HepG2 (cell line): ENCODE data around the gene MEDAG. TPM values are rescaled to one million over a fixed set of nuclear protein-coding genes. Genes with fewer than 3 reads are reported as not detected.

ENCODE experiments used
- CHCHD3 ChIP-seq: sonication (generic); formaldehyde crosslinking; IDR thresholded peaks from 2 replicates; pipeline ENCODE4 v1.8.0; 2022; ENCODE audit warnings: mild to moderate bottlenecking, missing genetic modification reagents, moderate library complexity
- FIP1L1 ChIP-seq: fragments of 200-400 bp; formaldehyde crosslinking; IDR thresholded peaks from 2 replicates; pipeline ENCODE4 v1.6.1; 2018; ENCODE audit warnings: low read depth, mild to moderate bottlenecking, low read length, moderate library complexity, borderline replicate concordance; ENCODE audit not compliant: insufficient read depth
- MNT ChIP-seq: fragments of 450-650 bp; IDR thresholded peaks from 2 replicates; pipeline ENCODE4 v1.6.1; 2016
- RFXAP ChIP-seq: sonication (generic); formaldehyde crosslinking; IDR thresholded peaks from 2 replicates; pipeline ENCODE4 v1.4.0; 2020; ENCODE audit warnings: missing genetic modification reagents, borderline replicate concordance
- ZBTB7A ChIP-seq: sonication (generic); formaldehyde crosslinking; IDR thresholded peaks from 2 replicates; pipeline ENCODE4 v1.8.0; 2022; ENCODE audit warnings: mild to moderate bottlenecking, missing genetic modification reagents
- ZNF343 ChIP-seq: sonication (generic); formaldehyde crosslinking; IDR thresholded peaks from 2 replicates; pipeline ENCODE4 v1.4.0; 2020; ENCODE audit warnings: mild to moderate bottlenecking, missing genetic modification reagents
- ZNF614 ChIP-seq: IDR thresholded peaks from 2 replicates; pipeline ENCODE4 v1.6.1; 2018; ENCODE audit warnings: missing biosample characterization, missing genetic modification reagents, inconsistent platforms, borderline replicate concordance
- ZNF720 ChIP-seq: sonication (generic); formaldehyde crosslinking; IDR thresholded peaks from 2 replicates; pipeline ENCODE4 v1.4.0; 2020; ENCODE audit warnings: missing genetic modification reagents
- polyA plus RNA-seq, 8 experiments: library from polyadenylated mRNA; depleted of rRNA in 3 of 8; stranded (reverse) in 7 of 8; unstranded in 1 of 8; fragments of >200 nt; fragmentation: Illumina TruSeq in 4 of 8; extraction: Trizol in 4 of 8; gene quantifications; 2 replicates each; pipeline versions ENCODE4 v1.2.1 to v1.2.3, GENCODE V29; 2011 to 2016; ENCODE audit warnings: low read depth in 4 of 8, missing spikeins in 1 of 8, mixed read lengths in 1 of 8; ENCODE audit not compliant: insufficient read depth in 1 of 8
- total RNA-seq, 5 experiments: library from RNA; depleted of rRNA; stranded (reverse); fragments of >200 nt; fragmentation: Illumina TruSeq; extraction: Trizol; gene quantifications; 2 replicates each; pipeline ENCODE4 v1.2.3, GENCODE V29; 2016; ENCODE audit warnings: low read depth in 1 of 5
- TF ChIP-seq, protein P1 (sequence below): sonication (generic); formaldehyde crosslinking; IDR thresholded peaks from 2 replicates; pipeline ENCODE4 v1.5.1; 2020; ENCODE audit warnings: mild to moderate bottlenecking, missing genetic modification reagents, borderline replicate concordance
- TF ChIP-seq, protein P2 (sequence below): sonication (generic); formaldehyde crosslinking; IDR thresholded peaks from 2 replicates; pipeline ENCODE4 v1.5.0; 2020; ENCODE audit warnings: missing genetic modification reagents

Gene MEDAG
- total and polyA plus RNA-seq, 2 of the 13 experiments (the other 11 are each of a cell fraction or from before 2014, with no cell fraction given) = not detected

- TF ChIP-seq MNT (no peak), ZNF343 (CRISPR knock-in tag) (no peak), FIP1L1 (no peak), ZBTB7A (CRISPR knock-in tag) (no peak), ZNF614 (CRISPR knock-in tag) (no peak), CHCHD3 (CRISPR knock-in tag) (no peak), RFXAP (CRISPR knock-in tag) (no peak), ZNF720 (no peak)
- TF ChIP-seq, protein P1, sequence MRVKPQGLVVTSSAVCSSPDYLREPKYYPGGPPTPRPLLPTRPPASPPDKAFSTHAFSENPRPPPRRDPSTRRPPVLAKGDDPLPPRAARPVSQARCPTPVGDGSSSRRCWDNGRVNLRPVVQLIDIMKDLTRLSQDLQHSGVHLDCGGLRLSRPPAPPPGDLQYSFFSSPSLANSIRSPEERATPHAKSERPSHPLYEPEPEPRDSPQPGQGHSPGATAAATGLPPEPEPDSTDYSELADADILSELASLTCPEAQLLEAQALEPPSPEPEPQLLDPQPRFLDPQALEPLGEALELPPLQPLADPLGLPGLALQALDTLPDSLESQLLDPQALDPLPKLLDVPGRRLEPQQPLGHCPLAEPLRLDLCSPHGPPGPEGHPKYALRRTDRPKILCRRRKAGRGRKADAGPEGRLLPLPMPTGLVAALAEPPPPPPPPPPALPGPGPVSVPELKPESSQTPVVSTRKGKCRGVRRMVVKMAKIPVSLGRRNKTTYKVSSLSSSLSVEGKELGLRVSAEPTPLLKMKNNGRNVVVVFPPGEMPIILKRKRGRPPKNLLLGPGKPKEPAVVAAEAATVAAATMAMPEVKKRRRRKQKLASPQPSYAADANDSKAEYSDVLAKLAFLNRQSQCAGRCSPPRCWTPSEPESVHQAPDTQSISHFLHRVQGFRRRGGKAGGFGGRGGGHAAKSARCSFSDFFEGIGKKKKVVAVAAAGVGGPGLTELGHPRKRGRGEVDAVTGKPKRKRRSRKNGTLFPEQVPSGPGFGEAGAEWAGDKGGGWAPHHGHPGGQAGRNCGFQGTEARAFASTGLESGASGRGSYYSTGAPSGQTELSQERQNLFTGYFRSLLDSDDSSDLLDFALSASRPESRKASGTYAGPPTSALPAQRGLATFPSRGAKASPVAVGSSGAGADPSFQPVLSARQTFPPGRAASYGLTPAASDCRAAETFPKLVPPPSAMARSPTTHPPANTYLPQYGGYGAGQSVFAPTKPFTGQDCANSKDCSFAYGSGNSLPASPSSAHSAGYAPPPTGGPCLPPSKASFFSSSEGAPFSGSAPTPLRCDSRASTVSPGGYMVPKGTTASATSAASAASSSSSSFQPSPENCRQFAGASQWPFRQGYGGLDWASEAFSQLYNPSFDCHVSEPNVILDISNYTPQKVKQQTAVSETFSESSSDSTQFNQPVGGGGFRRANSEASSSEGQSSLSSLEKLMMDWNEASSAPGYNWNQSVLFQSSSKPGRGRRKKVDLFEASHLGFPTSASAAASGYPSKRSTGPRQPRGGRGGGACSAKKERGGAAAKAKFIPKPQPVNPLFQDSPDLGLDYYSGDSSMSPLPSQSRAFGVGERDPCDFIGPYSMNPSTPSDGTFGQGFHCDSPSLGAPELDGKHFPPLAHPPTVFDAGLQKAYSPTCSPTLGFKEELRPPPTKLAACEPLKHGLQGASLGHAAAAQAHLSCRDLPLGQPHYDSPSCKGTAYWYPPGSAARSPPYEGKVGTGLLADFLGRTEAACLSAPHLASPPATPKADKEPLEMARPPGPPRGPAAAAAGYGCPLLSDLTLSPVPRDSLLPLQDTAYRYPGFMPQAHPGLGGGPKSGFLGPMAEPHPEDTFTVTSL (CRISPR knock-in tag) = no peak
- TF ChIP-seq, protein P2, sequence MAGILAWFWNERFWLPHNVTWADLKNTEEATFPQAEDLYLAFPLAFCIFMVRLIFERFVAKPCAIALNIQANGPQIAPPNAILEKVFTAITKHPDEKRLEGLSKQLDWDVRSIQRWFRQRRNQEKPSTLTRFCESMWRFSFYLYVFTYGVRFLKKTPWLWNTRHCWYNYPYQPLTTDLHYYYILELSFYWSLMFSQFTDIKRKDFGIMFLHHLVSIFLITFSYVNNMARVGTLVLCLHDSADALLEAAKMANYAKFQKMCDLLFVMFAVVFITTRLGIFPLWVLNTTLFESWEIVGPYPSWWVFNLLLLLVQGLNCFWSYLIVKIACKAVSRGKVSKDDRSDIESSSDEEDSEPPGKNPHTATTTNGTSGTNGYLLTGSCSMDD (CRISPR knock-in tag) = no peak
These were observed 60.0 kb downstream of the MEDAG start (continued) for GRCh38 chr13:30966101-30966500.
